Renal pelvis (tissue), 12 donors: Measurements from ENCODE around the gene BEND5. TPM values are rescaled to one million over a fixed set of nuclear protein-coding genes. Genes with fewer than 3 reads are reported as not detected.

ENCODE experiments used
- DNase-seq: peaks from one replicate; pipeline ENCODE4 v3.0.0-alpha.2; 2013
- long read RNA-seq, 16 experiments: transcript quantifications; one replicate each; lab custom pipeline, GENCODE V29; 2026
- polyA plus RNA-seq, 3 donors: library from polyadenylated mRNA; unstranded; fragments of 120-200 nt; gene quantifications; one replicate each; pipeline ENCODE4 v1.2.1, GENCODE V29; 2013; ENCODE audit not compliant: insufficient read length in 3 of 3

The BEND5 gene
- 10 to 100 TPM; 25.7 to 29.2 (median 26.3) TPM for polyA plus RNA-seq
- long read RNA-seq, donor 1, transcript BEND5-201 (6 exons, 1,716 nt), result major isoform, 11 of 12 reads
- long read RNA-seq, donor 1, partial matches to known transcripts, result 0 of 12 reads
- long read RNA-seq, donor 1, other reads (novel, unspliced or antisense), result 0 of 12 reads
- long read RNA-seq, donor 2, transcript BEND5-201 (6 exons, 1,716 nt), result major isoform, 7 of 10 reads
- long read RNA-seq, donor 2, partial matches to known transcripts, result 0 of 10 reads
- long read RNA-seq, donor 2, other reads (novel, unspliced or antisense), result 0 of 10 reads
- long read RNA-seq, donor 3, transcript BEND5-201 (6 exons, 1,716 nt), result major isoform, 5 of 6 reads
- long read RNA-seq, donor 3, partial matches to known transcripts, result 0 of 6 reads
- long read RNA-seq, donor 3, other reads (novel, unspliced or antisense), result 0 of 6 reads
- long read RNA-seq, donor 4, transcript BEND5-201 (6 exons, 1,716 nt), result major isoform, 8 of 12 reads
- long read RNA-seq, donor 4, partial matches to known transcripts, result 0 of 12 reads
- long read RNA-seq, donor 4, other reads (novel, unspliced or antisense), result 0 of 12 reads
- long read RNA-seq, donor 5, partial matches to known transcripts, result 0 of 6 reads
- long read RNA-seq, donor 5, other reads (novel, unspliced or antisense), result 0 of 6 reads
- long read RNA-seq, donor 6, transcript BEND5-201 (6 exons, 1,716 nt), result major isoform, 6 of 6 reads
- long read RNA-seq, donor 6, partial matches to known transcripts, result 0 of 6 reads
- long read RNA-seq, donor 6, other reads (novel, unspliced or antisense), result 0 of 6 reads
- long read RNA-seq, donor 7, transcript BEND5-202 (6 exons, 1,465 nt), result minor isoform, 5 of 12 reads
- long read RNA-seq, donor 7, transcript BEND5-201 (6 exons, 1,716 nt), result major isoform, 7 of 12 reads
- long read RNA-seq, donor 7, partial matches to known transcripts, result 0 of 12 reads
- long read RNA-seq, donor 7, other reads (novel, unspliced or antisense), result 0 of 12 reads
- long read RNA-seq, donor 8, partial matches to known transcripts, result 0 of 3 reads
- long read RNA-seq, donor 8, other reads (novel, unspliced or antisense), result 0 of 3 reads
- long read RNA-seq, donor 9, transcript BEND5-201 (6 exons, 1,716 nt), result major isoform, 6 of 9 reads
- long read RNA-seq, donor 9, partial matches to known transcripts, result 0 of 9 reads
- long read RNA-seq, donor 9, other reads (novel, unspliced or antisense), result 0 of 9 reads
- long read RNA-seq, donor 10, partial matches to known transcripts, result 0 of 6 reads
- long read RNA-seq, donor 10, other reads (novel, unspliced or antisense), result 0 of 6 reads
- long read RNA-seq, donor 11, transcript BEND5-201 (6 exons, 1,716 nt), result major isoform, 5 of 7 reads
- long read RNA-seq, donor 11, partial matches to known transcripts, result 0 of 7 reads
- long read RNA-seq, donor 11, other reads (novel, unspliced or antisense), result 0 of 7 reads
- long read RNA-seq, donor 12, transcript BEND5-201 (6 exons, 1,716 nt), result major isoform, 9 of 13 reads
- long read RNA-seq, donor 12, partial matches to known transcripts, result 0 of 13 reads
- long read RNA-seq, donor 12, other reads (novel, unspliced or antisense), result 0 of 13 reads
- long read RNA-seq, donor 13, partial matches to known transcripts, result 0 of 4 reads
- long read RNA-seq, donor 13, other reads (novel, unspliced or antisense), result 0 of 4 reads
- long read RNA-seq, donor 14, result 0 reads
- long read RNA-seq, donor 15, transcript BEND5-201 (6 exons, 1,716 nt), result major isoform, 8 of 12 reads
- long read RNA-seq, donor 15, partial matches to known transcripts, result 0 of 12 reads
- long read RNA-seq, donor 15, other reads (novel, unspliced or antisense), result 0 of 12 reads
- long read RNA-seq, donor 16, transcript BEND5-201 (6 exons, 1,716 nt), result major isoform, 8 of 9 reads
- long read RNA-seq, donor 16, partial matches to known transcripts, result 0 of 9 reads
- long read RNA-seq, donor 16, other reads (novel, unspliced or antisense), result 0 of 9 reads

- DNase-seq, result peak; percentile 84
Measured at GRCh38 chr1:48776393-48777218, at the start of gene BEND5. TSS of gene BEND5 (minus strand) at chr1:48776891. CDS start at chr1:48776831, 60 bp downstream.

GRCh38 chr1:48823168-48823567 lies 46.5 kb upstream of the BEND5 start:
- DNase-seq, result peak; percentile 75

GRCh38 chr1:48820491-48820890 lies 43.8 kb upstream of the BEND5 start:
- no peak for DNase-seq

DNA sequence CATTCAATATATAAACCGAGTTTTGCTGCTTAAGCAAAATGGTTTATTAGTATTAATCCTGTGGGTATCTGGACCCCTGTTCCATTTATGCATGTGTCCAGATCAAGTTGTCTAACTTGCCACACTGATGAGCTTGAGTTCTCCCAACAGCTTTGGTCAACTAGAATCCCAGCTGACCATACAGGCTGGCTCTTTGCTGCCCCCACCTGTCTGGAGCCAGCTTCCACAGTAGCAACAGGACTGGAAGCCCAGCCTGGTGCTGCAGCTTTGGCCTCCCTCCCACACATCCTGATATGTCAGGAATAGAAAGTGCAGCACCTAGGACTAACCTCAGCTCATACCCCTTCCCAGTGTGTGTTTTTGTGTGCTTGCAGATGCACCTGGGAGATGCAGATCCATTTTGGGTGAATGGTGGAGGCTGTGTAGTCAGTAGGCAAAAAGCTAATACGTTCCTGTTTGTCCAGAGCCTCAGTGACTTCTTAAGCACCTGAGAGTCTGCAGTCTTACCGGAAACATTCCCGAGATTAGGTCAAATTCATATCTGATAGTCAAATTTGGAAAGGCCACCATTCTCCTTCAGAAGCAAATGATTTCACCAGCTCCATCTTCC lies 40.9 kb upstream of the BEND5 start:
- DNase-seq, result peak; percentile 56

DNA sequence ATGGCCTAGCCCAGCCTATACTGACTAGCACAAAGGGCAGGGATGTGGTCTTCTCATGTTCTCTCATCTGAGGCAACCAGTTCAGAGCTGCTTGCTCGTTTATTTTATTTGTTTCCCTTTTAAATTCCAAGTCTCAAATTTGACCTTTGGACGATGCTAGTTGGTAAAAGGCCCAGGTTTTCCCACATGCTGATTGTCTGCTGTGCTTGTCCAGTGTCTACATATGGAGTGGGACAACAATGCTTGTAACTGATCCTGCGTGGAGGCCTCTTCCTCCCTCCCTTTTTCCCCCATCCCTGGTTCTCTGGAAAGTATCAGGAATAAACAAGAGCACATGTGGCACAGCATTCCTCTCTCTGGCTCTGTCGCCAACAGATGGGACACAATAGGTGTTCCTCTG lies 34.0 kb upstream of the BEND5 start:
- no peak for DNase-seq

- DNase-seq, result no peak
Measured at GRCh38 chr1:48808496-48808895, 31.8 kb upstream of the BEND5 start.

DNA sequence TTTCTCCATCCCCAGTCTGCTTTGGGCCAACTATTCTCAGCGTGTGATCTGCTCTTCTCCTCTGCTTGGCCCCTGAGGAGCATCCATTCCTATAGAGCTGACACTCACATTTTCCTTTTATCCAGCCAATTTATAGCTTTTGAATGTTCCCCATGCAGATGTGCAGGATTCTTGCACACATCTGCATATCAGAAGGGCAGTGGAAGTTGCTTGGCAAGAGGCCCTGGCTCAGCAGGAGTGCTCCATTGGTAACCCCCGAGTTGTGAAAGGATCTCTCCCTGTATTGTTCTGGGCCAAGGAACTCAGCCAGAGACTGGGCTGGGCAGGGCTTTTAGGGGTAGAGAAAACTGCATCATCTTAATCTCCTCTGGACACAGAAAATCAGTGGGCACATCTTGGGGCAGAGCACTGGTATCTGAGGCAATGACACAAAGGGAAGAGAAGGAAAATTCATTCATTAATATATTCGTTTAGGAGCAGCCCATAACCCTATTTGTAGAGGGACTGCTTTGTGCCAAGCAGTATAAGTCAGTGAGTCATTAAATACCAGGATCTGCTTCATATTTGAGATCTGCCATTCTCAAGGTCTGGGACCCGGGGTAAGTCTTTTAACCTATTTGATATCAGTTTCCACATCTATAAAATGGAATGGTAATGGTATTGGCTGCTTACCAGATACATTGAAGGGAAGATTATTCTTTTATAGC lies 31.0 kb upstream of the BEND5 start:
- no peak for DNase-seq

- DNase-seq, result no peak
Measured at GRCh38 chr1:48803474-48803873, 26.8 kb upstream of the BEND5 start.

- no peak for DNase-seq
Measured at GRCh38 chr1:48794816-48795215, 18.1 kb upstream of the BEND5 start.

DNA sequence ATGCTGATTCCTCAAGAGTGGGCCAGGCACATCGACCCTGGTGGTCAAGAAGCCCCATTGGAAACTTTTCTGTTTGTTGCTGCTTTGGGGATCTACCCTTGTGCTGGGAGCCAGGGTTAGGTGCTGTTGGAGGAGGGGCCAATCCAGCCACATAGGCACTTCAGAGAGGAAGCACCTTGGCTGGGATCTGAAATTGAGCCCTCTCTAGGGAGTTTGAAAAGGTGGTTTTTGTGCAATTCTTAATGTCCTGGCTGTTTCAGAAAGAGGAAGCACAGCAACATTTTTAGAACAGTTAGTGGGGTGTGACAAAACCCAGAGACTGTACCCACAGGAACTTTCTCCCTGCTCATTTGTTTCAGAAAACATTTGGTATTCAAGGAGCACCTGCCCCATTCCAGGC lies 17.2 kb upstream of the BEND5 start:
- no peak for DNase-seq

GRCh38 chr1:48792961-48793360 lies 16.3 kb upstream of the BEND5 start:
- no peak for DNase-seq

DNA sequence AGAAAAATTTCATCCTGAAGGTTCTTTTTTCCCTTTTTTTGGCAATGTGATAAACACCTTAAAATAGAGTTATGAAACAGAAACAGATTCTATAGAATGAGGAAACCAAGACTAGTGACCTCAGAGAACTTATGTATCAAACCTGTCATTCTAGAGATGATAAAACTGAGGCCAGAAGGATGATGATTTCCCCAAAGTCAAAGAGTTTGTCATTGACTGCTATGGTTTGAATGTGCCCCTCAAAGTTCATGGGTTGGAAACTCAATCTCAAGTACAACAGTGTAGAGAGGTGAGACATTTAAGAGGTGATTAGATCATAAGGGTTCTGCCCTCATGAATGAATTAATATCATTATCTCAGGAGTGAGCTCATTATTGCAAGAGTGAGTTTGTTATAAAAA lies 13.7 kb upstream of the BEND5 start:
- DNase-seq, result no peak

GRCh38 chr1:48789903-48790302 lies 13.2 kb upstream of the BEND5 start:
- no peak for DNase-seq

DNA sequence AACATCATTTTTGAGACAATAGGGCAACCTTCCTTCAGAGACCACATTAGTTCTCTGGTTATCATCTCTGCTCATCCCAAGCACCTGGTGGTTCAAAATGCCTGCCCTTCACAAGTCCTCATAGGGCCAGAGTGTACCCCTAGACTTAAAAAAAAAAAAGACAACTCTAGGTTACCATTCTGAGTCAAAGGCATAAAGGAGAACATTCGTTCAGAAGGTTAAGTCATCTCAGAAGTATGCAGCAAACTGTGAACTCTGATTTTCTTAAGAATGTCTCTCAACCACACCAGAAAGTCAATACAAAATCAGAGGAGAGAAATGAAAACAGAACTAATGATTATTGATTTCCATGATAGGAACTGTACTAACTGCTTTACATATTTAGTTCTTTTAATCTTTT lies 9.2 kb upstream of the BEND5 start:
- DNase-seq, result no peak

GRCh38 chr1:48784301-48784700 lies 7.6 kb upstream of the BEND5 start:
- no peak for DNase-seq

DNA sequence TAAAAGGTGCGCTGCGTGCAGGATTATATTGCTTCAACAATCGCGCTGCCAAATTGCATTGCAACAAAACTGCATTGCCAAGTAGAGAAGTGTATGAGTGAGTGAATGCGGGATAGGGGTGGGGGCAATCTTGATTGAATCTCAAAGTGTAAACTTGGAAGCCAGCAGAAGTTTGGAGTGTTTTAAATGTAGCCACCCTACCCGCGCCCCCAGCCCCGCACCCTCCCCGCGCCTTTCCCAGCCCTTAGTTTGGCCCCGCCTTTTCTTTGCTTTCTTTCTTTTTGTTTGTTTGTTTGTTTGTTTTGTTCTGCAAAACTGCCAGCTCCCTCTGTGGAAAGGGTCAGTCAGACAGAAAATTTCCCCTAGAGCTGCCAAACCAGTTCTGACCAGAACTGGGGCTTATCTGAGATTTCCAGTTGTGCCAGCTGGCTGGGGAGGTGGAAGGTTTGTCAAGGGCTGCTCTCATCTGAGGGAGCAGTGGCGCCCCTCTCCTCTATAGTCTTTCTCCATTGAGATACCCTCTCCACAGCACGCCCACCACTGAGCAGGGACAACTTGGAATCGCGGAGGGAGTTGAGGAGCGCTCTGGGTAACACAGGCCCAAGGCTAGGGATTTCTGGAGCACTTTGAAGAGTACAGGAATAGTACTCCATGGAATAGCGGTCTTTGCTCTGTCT lies 666 bp upstream of the BEND5 start:
- no peak for DNase-seq

DNA sequence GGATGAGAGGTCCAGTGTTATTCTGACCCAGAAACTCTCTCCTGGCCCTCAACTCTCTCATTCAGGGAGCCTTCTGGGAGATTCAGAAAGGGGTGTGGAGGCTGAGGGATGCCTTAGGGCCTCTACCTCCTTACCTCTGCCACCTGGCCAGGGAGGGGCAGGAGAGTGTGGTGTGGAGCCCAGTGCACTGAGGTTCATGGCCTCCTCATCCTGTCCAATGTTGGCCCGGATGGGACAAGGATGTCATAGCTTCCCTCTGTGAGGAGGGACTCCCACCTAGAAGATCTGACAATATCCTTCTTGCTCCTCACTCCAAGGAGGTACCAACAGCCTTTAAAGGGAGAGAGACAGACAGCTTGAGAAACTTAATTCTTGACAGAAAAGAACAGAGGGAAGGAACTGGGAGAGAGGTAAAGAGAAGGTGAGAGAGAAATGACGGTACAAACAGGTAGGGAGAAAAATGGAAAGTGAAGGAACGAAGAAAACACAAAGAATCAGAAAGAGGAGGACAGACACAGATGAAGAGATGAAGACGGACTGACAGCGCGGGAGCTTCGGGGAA lies 779 bp downstream of the BEND5 start:
- no peak for DNase-seq

GRCh38 chr1:48773133-48773532 lies 3.6 kb downstream of the BEND5 start:
- DNase-seq, result no peak
